Kidney epithelial cell (primary cell): ENCODE data around the gene ASPSCR1. TPM values are rescaled to one million over a fixed set of nuclear protein-coding genes. Genes with fewer than 3 reads are reported as not detected.

Source experiments
- DNase-seq: peaks from one replicate; pipeline ENCODE4 v3.0.0-alpha.2; 2010; ENCODE audit warnings: low read depth
- H3K27me3 ChIP-seq: 2 replicates; pipeline ENCODE4 v1.6.0; 2011; ENCODE audit warnings: low read length; ENCODE audit not compliant: control insufficient read depth, insufficient read depth
- H3K36me3 ChIP-seq: 2 replicates; pipeline ENCODE4 v1.5.1; 2011; ENCODE audit warnings: low read length; ENCODE audit not compliant: control insufficient read depth, insufficient read depth
- H3K4me3 ChIP-seq: 2 replicates; pipeline ENCODE4 v1.5.1; 2011; ENCODE audit warnings: low read depth, mild to moderate bottlenecking, control low read depth, low read length
- total RNA-seq: library from RNA; depleted of rRNA; stranded (reverse); fragments of >200 nt; gene quantifications from 2 replicates; pipeline ENCODE4 v1.2.3, GENCODE V29; 2015
- TF ChIP-seq, protein P1 (sequence below): IDR thresholded peaks from 2 replicates; pipeline ENCODE4 v1.5.1; 2011; ENCODE audit warnings: mild to moderate bottlenecking, moderate library complexity, low read length, control low read depth, inconsistent platforms; ENCODE audit not compliant: insufficient read depth, poor library complexity, severe bottlenecking

ASPSCR1 gene
- total RNA-seq, 1 donor from 2014 or later, result 19.5 TPM

DNA sequence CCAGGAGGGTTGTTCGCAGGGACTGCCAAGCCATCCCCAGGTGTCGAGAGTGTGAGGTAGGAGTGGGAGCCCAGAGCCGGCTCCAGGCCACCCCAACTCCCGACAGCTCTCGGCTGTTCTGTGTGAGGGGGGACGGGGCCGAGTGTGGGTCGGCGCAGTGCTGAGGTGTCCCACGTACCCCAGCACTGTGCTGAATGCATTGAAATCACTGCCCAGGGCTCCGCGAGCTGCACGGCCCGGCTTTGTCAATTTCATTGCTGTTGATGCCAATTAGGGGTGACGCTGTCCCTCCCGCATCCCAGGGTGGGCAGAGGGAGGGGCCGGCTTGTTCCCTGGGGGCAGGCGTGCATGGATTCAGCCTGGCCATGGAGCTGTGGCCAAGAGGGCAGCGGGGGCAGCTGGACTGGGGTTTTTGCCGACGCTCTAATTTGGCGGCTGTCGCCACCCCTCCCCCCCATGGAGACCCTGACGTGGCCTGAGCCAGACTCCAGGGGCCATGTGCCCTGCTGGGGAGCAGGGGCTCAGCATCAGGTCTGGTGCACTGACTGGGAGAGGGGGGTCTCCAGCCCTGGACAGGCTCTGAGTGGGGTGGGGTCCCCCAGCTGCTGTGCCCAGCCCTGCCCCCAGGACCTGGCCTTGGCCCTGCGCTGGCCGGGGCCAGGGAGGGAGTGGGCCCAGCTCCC is 31.0 kb downstream of the ASPSCR1 start:
- DNase-seq, result no peak
- Histone ChIP-seq H3K4me3 (no peak overlapping the region), H3K27me3 (no peaks in the 10 kb centered on the region), H3K36me3 (no peaks in the 10 kb centered on the region)
- TF ChIP-seq, protein P1, sequence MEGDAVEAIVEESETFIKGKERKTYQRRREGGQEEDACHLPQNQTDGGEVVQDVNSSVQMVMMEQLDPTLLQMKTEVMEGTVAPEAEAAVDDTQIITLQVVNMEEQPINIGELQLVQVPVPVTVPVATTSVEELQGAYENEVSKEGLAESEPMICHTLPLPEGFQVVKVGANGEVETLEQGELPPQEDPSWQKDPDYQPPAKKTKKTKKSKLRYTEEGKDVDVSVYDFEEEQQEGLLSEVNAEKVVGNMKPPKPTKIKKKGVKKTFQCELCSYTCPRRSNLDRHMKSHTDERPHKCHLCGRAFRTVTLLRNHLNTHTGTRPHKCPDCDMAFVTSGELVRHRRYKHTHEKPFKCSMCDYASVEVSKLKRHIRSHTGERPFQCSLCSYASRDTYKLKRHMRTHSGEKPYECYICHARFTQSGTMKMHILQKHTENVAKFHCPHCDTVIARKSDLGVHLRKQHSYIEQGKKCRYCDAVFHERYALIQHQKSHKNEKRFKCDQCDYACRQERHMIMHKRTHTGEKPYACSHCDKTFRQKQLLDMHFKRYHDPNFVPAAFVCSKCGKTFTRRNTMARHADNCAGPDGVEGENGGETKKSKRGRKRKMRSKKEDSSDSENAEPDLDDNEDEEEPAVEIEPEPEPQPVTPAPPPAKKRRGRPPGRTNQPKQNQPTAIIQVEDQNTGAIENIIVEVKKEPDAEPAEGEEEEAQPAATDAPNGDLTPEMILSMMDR, result no peak

DNA sequence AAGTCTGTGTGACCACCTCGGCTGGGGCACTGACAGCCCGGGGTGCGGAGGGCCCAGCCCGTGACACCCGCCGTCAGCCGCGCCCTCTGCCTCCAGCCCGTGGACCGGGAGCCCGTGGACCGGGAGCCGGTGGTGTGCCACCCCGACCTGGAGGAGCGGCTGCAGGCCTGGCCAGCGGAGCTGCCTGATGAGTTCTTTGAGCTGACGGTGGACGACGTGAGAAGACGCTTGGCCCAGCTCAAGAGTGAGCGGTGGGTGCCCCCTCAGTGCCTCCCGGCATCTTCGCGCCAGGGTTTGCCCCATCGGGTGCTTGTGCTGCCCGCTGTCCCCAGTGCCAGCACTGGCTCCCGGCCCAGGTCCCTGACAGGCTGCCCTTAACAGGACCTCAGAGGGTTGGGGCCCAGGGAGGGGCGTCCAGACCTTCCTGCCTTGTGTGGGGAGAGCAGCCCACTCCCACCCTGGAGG is 31.5 kb downstream of the ASPSCR1 start:
- TF ChIP-seq, protein P1, result no peak
- H3K27me3 ChIP-seq, result no peaks in the 10 kb centered on the region
- H3K36me3 ChIP-seq, result no peaks in the 10 kb centered on the region
- no peak overlapping the region for H3K4me3 ChIP-seq
- no peak for DNase-seq

DNA sequence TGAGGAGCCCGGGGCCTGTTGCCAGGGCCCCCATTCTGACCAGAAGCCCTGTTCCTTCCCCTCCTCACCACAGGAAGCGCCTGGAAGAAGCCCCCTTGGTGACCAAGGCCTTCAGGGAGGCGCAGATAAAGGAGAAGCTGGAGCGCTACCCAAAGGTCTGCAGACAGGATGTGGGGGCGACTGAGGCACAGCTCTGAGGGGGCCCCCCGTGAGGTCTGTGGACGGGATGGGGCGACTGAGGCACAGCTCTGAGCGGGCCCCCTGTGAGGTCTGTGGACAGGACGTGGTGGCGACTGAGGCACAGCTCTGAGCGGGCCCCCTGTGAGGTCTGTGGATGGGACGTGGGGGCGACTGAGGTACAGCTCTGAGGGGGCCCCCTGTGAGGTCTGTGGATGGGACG is 32.0 kb downstream of the ASPSCR1 start:
- TF ChIP-seq, protein P1, result no peak
- Histone ChIP-seq H3K36me3 (no peaks in the 10 kb centered on the region), H3K27me3 (no peaks in the 10 kb centered on the region), H3K4me3 (no peak overlapping the region)
- DNase-seq, result no peak

DNA sequence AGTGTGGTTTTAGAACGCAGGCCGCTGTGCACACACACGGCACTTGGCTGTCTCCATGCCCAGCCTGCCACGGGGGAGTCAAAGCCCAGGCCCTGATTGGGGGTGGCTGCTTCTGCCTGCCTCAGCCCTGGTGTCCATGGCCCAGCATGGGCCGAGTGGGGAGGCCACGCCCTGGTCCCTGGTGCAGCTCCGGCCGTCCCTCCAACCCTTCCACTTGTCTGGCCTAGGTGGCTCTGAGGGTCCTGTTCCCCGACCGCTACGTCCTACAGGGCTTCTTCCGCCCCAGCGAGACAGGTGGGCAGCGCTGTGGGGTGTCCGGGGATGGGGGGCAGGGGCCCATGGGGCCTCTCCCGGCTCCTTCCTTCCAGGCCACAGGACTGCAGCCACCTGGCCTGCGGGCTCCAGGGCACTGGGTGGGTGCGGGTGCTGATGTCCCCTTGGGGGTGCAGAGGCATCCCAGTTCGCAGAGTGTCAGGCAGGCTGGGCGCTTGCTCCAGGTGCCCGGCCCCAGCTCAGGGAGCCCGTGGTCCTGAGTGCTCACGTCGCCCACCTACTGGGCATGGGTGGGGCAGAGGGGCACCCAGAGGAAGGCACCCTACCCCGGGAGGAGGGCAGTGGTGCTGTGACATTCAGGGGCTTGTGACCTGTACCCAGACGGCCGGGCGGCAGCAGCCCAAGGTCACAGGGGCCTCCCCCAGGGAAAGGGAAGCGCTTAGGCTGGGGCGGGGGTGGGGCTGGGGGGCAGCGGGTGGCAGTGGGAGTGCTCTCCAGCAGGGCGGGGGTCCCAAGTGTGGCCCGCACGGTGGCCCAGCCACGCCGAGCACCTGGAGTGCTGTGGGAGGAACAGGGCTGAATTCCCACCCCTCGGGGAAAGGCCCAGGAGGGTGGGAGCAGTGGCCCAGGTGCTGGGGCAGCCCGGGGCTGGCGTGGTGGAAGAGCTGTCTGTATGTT is 33.4 kb downstream of the ASPSCR1 start:
- Histone ChIP-seq H3K27me3 (no peaks in the 10 kb centered on the region), H3K36me3 (no peaks in the 10 kb centered on the region), H3K4me3 (no peak overlapping the region)
- no peak for DNase-seq
- TF ChIP-seq, protein P1, result no peak

DNA sequence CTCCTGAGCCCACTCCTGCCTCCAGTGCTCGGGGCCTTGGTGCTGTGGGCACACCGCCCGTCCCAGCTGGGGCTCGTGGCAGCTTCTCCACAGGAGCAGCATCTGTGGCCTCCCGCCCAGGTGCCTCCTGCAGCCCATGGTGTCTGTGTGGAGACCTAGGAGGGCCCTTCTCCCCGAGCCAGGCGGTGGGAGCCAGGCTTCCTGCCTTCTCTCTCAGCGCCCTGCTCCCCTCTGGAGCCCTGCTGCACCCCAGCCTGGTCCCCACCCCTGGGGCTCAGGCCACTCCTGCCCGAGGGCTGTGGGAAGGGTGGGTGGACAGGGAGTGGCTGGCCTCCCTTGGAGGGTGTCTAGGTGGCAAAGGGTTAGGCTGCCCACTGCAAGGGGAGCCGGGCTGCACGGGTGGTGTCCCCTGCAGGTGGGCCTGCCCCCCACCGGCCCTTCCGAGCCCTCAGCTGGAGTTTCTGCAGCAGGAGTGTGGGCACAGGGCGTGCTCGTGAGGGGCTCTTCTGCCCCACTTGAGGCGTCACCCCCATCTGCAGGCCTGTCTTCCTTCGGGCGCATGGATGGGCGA is 34.3 kb downstream of the ASPSCR1 start:
- Histone ChIP-seq H3K27me3 (no peaks in the 10 kb centered on the region), H3K36me3 (no peaks in the 10 kb centered on the region), H3K4me3 (no peak overlapping the region)
- TF ChIP-seq, protein P1, result no peak
- no peak for DNase-seq
